SK-N-DZ (cell line): ENCODE data around the gene CACNA1D.

Source experiments
- DNase-seq: peaks from one replicate; pipeline ENCODE4 v3.0.0-alpha.2; 2015; ENCODE audit warnings: low spot score

The CACNA1D gene

DNA sequence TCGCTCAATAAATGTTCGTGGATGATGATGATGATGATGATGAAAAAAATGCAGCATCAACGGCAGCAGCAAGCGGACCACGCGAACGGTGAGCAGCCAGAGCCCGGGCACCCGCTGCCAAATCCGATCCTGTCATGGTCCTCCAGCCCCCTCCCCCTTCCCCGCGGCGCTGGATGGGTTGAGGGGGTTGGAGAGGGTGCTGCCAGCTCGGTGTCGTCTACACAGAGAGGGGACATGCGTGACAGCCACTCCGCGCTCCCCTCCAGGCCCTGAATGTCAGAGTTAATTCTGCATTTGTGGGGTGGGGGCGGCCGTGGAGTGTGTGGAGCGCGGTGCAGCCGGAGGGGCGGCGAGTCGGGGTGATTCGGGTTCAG lies 722 bp downstream of the CACNA1D start:
- no peak for DNase-seq

DNA sequence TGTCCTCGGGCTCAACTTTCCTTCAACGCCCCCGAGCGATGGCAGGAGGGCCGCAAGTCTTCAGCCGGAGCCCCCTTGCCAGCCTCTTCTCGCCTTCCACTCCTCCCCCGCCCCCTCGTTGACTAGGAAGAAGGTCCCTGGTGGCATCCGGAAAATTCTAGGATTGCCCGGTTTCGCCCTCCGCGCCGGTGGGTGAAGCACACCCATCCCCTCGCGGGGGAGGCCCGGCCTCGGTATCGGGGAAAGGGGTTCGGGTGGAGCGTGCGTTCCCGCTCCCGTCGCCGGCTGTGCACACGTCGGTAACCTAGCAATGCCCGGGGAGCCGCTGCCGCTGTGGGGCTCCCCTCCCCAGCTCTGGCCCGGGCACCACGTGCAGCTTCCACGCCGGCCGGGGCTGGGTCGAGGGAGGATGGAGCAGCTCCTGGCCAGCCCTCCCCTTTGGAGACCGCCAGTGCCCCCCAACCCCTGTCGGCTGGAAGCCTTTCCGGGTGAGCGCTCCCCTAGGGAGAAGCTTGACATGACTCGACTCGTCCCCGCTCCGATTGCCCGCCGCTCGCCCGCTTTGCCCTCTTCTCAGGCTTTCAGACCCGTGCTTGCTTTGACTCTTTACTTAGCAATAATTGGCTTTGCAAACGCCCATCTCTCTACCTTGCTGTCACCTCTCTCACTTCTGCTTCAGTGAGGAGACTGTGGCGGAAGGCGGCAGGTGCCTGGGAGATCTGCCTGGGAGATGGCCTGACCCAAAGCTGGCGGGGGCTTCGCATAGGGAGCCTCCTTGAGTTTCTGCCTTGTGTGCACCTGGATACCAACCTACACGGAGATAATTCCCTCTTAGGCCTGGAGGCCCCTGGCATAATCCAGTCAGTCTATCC lies 1.3 kb downstream of the CACNA1D start:
- DNase-seq, result no peak

GRCh38 chr3:53496392-53496670 lies 1.9 kb downstream of the CACNA1D start:
- no peak for DNase-seq

DNA sequence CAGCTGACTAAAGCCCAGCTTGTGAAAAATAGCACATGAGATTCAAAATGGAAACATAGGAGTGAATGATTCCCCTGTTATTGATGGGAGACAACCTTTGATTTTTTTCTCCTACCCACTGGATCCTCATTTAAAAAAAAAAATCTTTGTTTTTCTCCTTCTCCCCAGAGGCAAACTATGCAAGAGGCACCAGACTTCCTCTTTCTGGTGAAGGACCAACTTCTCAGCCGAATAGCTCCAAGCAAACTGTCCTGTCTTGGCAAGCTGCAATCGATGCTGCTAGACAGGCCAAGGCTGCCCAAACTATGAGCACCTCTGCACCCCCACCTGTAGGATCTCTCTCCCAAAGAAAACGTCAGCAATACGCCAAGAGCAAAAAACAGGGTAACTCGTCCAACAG lies 2.6 kb downstream of the CACNA1D start:
- no peak for DNase-seq

- DNase-seq, result no peak
These were observed 4.6 kb downstream of the CACNA1D start for GRCh38 chr3:53498806-53499641.

- no peak for DNase-seq
These were observed 5.9 kb downstream of the CACNA1D start for GRCh38 chr3:53500165-53500777.

GRCh38 chr3:53501178-53501577 lies 6.8 kb downstream of the CACNA1D start:
- no peak for DNase-seq

- DNase-seq, result no peak
These were observed 8.3 kb downstream of the CACNA1D start for GRCh38 chr3:53502737-53503136.

GRCh38 chr3:53503195-53503594 lies 8.8 kb downstream of the CACNA1D start:
- no peak for DNase-seq

DNA sequence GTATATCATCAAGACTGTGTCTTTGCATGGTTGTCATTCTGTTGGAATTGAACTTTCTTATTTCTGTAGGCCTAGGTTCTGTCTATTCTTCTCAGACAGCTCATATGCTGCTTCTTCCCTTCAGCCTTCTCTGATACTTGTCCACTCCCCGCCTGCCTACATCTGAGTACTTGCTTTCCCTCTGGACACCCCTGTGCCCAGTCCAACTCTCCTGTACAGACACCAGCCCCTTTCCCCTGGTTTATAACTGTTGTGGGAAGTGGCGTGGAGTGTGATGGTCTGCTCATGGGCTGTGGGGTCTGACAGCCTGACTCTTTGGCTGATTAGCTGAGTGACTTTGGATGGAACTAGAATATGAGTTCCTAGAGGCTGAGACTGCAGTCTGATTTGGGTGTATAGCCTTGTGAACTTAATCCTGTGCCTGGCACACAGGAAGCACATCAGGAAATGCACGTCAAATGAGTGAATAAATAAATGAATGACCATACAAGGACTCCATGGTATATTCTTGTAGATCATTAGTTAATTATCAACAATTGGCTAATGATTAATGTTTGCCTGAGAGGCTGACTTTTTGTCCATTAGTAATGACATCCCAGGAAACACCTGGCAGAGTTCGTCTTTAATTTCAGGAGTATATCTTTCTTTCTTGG lies 11.8 kb downstream of the CACNA1D start:
- DNase-seq, result no peak

DNA sequence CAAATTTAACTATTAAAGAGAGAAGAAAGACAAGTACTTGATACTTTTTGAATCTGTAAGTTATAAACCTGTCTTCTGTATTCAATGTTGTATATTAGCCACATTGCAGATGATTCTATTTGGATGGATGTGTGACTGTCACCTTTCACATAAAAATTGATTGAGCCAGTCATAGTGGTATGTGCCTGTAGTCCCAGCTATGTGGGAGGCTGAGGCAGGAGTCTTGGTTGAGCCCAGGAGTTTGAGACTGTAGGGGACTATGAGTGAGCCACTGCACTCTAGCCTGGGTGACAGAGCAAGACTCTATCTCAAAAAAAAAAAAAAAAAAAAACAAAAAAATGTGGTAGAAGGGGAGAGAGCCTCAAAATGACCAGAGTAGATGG lies 12.3 kb downstream of the CACNA1D start:
- DNase-seq, result no peak

DNA sequence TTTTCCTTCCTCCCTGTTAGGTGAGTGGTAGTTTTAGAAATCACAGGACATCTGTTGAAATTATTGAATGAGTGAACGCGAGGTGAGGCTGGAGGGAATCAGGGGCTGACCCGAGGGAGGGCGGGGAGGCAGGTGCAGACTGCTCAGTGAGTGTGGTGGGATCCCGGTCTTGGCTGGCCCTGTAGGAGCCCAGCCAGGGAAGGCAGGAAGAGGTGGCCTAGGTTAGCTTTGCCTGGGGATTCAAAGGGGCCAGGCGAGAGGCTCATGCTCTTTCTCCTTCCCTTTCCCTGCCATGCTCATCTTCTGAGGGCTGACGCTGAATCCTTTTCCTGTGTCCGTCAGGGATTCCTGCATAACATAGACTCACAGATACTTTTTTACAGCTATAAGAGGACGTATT lies 15.1 kb downstream of the CACNA1D start:
- DNase-seq, result no peak

GRCh38 chr3:53510508-53510907 lies 16.1 kb downstream of the CACNA1D start:
- no peak for DNase-seq

- DNase-seq, result no peak
These were observed 16.8 kb downstream of the CACNA1D start for GRCh38 chr3:53511246-53511645.

DNA sequence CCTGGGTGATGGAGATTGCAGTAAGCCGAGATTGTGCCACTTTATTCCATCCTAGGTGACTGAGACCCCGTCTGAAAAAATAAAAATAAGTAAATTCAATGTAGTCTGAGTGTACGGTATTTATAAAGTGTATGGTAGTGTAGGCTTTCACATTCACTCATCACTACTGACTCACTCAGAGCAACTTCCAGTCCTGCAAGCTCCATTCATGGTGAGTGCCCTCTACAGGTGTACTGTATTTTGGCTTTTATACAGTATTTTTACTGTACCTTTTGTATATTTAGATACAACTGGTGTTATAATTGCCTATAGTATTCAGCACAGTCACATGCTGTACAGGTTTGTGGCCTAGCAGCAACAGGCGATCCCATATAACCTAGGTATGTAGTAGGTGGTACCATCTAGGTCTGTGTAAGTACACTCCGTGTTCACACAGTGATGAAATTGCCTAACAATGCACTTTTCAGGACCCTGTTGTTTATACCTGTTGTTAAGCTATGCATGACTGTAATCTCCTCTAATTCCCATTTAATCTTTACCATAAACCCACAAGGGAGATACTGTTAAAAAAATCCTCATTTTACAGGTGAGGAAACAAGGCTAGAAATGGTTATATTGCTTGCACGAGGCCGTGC lies 19.3 kb downstream of the CACNA1D start:
- DNase-seq, result no peak

GRCh38 chr3:53516339-53516738 lies 21.9 kb downstream of the CACNA1D start:
- no peak for DNase-seq

- no peak for DNase-seq
These were observed 24.1 kb downstream of the CACNA1D start for GRCh38 chr3:53518495-53518981.

DNA sequence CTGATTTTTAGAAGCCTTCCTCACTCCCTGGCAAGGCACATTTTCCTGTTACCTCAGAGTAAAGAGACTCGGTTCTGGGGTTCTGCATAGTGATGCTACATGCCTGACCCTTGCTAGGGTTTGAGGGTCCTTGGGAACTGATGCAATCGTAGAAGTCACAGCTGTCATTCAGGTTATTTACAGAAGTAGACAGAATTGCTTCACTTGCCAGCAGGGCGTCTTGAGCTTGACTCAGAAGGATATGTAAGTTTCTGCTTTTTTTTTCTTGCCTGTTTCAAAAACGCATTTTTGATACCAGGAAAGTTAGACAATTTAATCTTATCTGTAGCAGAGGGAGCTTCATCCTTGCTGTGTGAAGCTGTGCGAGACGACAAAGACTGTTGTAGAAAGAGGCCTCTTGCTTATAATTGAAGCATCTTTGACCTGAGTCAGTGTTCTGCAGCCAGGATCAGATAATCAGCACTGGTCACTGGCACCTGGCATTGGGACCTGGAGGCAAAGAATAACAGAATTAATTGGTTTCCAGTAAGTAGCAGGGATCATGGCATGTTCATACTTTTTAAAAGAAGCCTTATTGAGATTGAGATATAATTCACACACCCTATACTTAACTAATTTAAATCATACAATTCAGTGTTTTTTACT lies 24.8 kb downstream of the CACNA1D start:
- no peak for DNase-seq

DNA sequence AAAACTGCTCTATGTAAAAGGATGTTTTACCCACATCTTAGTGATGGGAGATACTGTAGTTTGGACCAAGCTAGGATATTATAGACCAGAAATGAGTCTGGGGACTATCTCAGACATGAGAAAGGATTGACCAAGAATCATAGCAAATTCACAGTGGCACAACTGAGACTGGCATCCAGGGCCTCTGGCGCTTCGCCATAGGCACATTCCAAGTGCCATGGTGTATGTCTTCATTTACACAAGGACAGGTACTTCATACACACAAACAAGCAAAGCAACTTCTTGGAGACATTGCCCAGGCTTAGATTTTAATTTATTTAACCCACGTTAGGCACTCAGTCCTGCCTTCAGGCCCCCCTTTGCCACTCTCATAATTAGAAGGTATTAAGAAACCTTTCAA lies 28.9 kb downstream of the CACNA1D start:
- DNase-seq, result no peak

DNA sequence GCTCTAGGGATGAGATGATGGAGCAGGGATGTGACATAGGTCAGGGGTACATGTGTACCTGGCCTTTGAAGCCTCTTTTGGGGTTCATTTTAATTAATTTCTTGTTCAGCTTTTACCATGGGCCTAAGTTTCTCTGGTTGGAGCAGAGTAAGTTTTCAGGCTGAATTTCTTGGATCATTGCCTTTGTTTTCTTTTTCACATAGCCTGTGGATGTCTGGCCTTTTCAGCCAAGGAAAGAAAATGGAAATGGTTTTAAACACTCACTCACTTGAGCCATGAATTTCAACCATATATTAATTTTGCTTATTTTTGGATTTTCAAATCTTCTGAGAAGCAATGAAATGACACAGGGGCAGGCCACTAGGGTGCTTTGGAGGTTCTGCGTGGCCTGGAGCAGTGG lies 30.2 kb downstream of the CACNA1D start:
- DNase-seq, result no peak
